ENCODE data around the gene EBLN1. TPM values are rescaled to one million over a fixed set of nuclear protein-coding genes. Genes with fewer than 3 reads are reported as not detected.
"Not testable (repeated sequence)": the region's sequence is repeated elsewhere in the genome, so short reads cannot be mapped to it uniquely, and the experiment has no call there.

The EBLN1 gene
- total RNA-seq, 1 donor from 2014 or later, result not detected

DNA sequence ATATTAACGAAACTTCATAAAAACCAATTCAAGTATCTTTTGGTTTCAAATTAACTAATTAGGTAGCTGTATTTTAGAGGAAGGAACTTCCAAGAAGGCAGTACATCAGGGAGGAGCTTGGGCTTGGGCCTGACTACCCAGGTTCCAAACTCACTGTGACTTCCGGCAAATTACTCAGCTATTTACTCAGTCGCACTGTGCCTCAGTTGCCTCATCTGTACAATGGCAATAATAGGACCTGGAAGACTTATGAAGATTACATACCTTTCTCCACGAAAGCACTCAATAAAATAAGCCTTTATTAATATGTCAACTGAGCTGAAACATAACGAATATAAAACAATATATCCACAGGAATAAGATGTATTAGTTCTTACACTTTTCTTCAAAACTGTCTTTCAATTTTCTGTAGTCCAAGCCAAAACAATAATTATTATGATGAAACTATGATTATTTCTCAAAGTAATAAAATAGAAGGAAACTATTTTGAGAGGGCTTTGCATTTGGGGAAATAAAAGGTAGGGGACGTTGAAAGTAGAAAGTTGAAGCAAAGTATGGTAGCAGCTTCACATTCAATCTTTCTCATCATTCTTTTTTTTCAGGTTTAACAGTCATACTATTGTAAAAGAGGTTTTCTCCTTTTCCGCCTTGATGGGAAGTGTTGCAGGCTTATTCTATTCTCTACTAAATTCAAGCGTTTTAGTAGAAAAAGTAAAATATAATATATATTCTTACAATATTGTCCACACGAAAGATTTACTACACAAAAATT, 10.5 kb upstream of the EBLN1 start:
- DNase-seq, result no peak

DNA sequence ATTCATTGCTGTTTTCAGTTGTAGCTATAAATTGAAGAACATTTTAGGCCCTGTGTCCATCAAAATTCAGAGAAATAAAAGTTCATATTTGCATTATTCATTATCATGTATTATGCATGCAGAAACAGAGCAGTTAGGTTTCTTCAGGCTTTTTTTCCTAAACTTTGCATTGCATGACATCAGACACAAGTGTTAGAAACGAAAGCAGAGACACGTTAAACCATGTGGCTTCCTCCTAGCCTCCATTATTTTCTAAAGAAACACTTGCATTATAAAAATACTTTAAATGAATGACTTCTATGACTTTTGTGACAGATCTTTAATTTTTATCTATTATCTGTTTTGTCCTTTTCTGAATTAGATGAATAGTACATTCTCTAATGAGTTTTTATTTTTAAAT, 8.8 kb upstream of the EBLN1 start:
- DNase-seq, result no peak

DNA sequence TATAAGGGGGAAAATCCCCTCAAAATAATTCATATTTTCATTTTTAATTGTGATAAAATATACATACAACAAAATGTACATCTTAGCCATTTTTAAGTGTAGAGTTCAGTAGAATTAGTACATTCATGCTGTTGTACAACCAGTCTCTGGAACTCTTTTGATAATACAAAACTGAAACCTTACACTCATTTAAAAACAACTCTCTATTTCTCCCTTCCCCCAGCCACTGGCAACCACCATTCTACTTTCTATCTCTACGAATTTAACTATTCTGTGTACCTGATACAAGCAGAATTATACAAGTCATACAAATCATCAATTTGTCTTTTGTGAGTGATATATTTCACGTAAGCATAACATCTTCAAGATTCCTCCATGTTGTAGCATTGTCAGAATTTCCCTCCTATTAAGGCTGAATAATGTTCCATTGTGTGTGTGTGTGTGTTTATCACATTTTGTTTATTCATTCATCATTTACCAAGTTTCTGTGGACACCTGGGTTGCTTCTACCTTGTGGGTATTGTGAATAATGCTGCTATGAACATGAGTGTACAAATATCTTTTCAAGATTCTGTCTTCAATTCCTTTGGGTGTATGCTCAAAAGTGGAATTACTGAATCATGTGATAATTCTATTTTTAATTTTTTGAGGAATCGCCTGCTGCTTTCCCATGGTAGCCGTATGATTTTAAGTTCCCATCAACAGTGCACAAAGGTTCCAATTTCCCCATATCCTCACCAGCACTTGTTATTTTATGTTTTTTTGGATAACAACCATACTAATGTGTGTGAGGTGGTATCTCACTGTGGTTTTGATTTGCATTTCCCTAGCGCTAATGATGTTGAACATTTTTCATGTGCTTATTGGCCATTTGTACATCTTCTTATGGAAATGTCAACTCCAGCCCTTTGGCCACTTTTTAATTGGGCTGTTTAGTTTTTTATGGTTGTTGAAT, 4.7 kb upstream of the EBLN1 start:
- no peak for DNase-seq

DNA sequence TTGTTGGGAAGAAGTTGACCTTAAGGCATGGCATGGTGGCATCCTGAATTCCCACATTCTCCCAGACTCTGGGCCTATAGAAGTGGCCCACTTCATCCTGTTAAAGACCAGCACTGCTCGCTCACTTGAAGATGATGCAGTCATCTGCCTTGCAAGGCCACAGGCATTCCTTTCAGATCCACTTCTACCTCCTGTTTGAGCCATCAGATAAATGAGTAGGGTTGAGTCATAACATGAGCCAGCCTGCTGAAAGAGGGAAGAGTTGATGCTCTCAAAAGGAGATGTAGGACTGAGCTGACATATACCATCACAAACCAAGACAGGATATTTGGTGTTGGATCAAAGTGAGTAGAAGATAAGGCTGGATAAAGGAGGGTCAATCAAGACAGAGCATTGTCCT, 1.5 kb upstream of the EBLN1 start:
- DNase-seq, result no peak

DNA sequence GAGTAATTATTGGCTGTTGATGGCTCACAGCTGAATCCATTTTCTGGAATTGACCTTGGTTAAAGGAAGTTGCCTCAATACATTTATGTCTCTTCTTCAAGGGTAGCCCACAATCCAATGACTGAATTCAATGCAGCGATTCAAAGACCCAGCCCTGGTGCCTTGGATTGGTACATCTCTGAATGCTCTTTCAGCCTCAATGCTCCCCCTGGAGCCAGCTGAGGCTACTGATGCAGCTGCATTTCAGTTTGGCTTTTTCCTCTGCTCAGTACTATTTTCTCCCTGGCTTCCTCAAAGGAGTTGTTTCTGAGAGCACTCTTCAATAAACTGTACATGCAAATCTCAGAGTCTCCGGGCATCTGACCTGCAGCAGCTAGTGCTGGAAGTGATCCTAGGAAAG, 633 bp upstream of the EBLN1 start:
- DNase-seq, result no peak

DNA sequence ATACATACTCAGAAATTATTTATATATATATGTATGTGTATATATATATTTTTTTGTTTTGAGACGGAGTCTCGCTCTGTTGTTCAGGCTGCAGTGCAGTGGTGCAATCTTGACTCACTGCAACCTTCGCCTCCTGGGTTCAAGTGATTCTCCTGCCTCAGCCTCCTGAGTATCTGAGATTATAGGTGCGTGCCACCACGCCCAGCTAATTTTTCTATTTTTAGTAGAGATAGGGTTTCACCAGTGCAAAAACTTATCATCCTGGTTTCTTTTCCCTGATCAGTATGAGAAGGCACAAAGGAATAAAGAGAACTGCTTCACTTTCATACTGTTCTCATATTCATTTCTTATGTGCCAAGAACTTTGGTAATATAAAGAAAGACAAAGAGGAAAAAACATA, 731 bp downstream of the EBLN1 start:
- DNase-seq, result not testable (repeated sequence)

DNA sequence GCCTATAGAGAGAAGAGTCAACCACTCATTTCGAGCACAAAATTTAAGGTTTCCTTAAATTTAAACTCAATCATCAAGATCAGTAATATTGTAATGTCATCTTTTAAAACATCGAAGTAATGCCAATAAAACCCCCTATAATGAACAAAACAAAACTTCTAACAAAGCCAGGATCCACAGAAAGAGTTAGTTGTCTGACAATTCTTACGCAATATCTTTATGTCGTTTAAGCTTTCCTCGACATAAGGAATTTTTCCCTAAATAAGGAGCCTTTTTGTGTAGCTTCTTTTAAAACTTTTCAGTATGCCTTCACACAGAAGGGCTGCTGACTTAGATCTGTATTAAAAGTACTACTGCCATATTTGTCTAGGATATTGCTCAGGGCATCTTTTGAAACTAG, 7.5 kb downstream of the EBLN1 start:
- DNase-seq, result no peak

DNA sequence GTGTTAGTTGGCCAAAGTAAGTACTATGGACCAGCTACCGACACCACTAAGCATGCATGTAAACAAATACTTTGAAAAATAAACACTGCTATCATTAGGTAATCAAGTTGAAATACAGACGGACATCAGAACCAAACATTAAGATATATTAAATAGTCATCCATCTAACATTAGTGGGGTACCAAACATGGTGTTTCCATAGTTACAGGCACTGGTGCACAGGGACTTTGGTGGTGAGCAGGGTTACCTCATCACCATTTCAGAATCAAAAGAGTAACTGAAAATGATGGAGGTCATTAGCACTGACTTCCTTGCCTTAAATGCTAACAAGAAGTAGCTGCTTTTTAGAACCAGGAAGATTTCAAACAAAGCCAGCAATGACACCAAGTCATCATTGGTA, 23.9 kb downstream of the EBLN1 start:
- DNase-seq, result no peak

DNA sequence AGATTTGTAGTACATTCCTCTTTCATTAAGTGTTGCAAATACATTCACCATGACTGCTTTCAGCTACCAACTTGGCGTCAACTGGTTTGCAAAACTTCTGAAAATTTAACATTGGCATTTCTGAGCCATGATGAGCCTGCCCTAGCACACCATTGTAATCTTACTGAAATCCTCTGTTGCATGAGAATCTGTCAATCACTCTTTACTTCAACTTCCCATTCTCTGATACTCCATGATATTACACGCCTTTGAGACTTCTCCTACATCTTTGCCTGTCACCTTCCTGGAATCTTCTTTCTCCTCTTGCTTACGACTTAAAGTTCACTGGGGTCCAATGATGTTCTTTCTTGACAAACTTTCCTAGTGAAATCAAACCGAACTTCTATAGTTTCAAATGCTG, 32.2 kb downstream of the EBLN1 start:
- DNase-seq, result no peak

DNA sequence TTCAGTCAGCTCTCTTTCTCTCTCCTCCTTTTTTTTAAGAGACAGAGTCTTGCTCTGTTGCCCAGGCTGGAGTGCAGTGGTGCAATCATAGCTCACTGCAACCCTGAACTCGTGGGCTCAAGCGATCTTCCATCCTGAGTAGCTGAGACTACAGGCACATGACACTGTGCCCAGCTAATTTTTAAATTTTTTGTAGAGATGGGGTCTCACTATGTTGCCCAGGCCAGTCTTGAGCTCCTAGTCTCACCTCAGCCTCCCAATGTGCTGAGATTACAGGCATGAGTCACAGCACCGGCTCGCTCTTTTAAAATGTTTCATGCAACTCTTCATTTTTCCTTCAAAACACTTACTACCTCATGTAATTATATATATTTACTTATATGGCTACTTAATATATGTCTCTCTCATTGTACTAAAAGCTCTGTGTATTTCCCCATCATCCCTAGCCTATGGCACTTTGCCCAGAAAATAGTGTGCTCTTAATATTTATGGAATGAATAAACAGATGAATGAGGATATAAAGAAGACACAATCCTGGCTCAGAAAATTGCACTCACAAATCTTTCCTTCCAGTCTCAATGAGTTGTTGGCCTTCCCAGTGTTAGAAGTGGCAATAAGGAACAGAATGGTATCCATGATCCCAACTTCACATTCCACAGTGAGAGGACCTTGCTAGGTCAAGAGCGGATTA, 33.9 kb downstream of the EBLN1 start:
- no peak for DNase-seq

DNA sequence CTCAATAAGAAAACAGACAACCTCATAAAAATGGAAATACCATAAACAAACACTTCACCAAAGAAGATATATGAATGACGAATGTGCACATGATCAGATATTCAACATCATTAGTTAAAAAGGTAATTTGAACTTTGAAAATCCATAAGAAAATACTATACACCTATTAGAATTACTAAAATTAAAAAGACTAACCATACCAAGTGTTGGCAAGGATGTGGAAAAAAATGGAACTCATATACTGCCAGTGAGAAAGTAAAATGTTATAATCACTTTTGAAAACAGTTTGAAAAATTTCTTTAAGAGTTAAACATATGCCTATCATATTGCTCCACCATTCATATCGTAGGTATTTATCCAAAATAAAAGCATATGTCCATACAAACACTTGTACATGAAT, 37.1 kb downstream of the EBLN1 start:
- DNase-seq, result no peak

DNA sequence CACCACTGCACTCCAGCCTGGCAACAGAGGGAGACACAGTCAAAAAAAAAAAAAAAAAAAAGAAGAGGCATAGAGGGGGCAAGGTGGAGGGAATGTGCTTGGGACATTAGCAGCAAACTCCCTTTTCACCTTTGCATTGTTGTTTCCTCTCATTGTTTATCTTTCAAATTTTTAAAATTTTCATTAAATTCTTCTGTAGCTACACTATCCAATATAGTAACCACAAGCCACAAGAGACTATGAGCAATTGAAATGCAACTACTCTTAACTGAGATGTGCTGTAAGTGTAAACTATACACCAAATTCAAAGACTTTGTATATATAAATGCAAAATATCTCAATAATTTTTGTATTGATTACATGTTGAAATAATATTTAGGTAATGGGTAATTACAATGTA, 43.4 kb downstream of the EBLN1 start:
- DNase-seq, result no peak

DNA sequence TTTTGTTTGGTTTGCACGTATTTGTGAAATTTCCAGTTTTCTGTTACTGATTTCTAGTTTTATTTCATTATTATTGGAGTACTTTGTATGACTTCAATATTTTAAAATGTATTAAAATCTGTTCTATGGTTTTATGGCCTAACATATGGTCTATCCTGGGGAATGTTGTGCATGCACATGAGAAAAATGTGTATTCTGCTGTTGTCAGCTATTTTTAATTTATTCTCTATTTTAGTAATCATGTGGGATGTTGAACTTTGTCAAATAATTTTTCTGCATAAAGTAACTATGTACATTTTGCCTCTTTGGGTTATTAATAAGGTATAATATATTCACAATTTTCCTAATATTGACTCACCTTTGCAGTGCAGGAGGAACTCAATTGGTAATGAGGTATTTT, 46.7 kb downstream of the EBLN1 start:
- no peak for DNase-seq

DNA sequence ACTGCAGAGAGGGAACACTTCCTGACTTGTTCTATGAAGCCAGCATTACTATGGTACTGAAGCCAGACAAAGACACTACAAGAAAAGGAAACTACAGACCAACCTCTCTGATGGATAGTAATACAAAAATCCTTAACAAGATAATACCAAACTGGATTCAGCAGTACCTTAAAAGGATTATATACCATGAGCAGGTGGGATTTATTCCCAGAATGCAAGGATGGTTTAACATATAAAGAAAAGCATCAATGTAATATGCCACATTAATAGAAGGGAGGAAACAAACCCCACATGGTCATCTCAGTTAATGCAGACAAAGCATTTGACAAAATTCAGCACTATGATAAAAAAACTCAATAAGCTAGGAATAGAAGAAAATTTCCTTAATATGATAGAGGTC, 47.2 kb downstream of the EBLN1 start:
- DNase-seq, result no peak

DNA sequence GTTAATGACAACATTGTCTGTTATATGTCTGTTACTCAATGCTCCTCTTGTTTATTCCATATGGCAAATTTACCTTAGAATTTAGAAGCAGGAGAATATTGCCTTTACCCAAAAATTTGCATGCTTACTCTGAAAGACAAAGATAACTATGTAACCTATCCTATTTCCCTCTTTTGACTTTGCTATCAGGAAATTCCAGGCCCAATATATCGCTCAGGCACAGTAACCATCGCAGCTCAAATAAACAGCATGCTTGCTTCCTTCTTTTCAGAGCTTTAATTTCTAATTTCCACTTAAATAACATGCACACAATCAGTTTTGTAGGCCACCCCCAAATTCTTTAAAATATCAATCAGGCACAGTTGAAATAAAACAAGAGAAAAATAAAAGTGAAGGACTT, 57.8 kb downstream of the EBLN1 start:
- no peak for DNase-seq

DNA sequence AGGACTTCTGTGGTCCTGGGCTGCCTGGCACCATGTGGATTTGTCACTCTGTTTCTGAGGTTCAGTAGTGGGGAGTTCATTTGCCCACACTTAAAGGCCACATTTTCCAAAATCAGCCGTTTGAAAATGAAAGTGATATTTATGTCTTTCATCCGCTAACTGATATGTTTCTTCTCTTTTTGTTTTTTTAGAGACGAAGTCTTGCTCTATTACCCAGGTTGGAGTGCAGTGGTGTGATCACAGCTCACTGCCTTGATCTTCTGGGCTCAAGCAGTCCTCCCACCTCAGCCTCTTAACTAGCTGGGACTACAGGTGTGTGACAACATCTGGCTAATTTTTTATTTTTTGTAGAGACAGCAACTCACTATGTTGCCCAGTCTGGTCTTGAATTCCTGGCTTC, 58.6 kb downstream of the EBLN1 start:
- DNase-seq, result no peak

Other genes starting within 250 kb of the EBLN1 start
- gene DNAJC1, start 214.3 kb downstream of the EBLN1 start, total RNA-seq, result 27.3 TPM
- 58.6 TPM for gene COMMD3, start 98.4 kb upstream of the EBLN1 start, total RNA-seq
- gene BMI1, start 103.1 kb upstream of the EBLN1 start, total RNA-seq, result 138 TPM
- gene SPAG6, start 127.5 kb upstream of the EBLN1 start, total RNA-seq, result 1.2 TPM

All from occipital lobe (tissue), 2 donors.